Activated CD8-positive, alpha-beta T cell treated with anti-CD3 and anti-CD28 coated beads for 36 hours (primary cell): ENCODE data around the gene TMC5. TPM values are rescaled to one million over a fixed set of nuclear protein-coding genes. Genes with fewer than 3 reads are reported as not detected.

Experiments used
- ATAC-seq: fragments of 200-7000 bp; cut with Tn5 transposase; one replicate; pipeline ENCODE4 v1.10.0; 2021; ENCODE audit warnings: mild to moderate bottlenecking, moderate library complexity
- CTCF ChIA-PET: fragments of 350-600 bp; sonication (Branson Sonifier 250); formaldehyde crosslinking; loops from one replicate; lab custom pipeline; 2021; ENCODE audit warnings: antibody characterized with exemption; lab: Charles Lee
- POLR2A ChIA-PET: fragments of 350-600 bp; sonication (Branson Sonifier 250); formaldehyde crosslinking; loops from one replicate; lab custom pipeline; 2021; ENCODE audit warnings: antibody characterized with exemption; lab: Charles Lee
- DNase-seq: peaks from one replicate; pipeline ENCODE4 v3.0.0-alpha.2; 2020
- H3K27ac Mint-ChIP-seq: one replicate; pipeline ENCODE4 v1.8.0; 2021; ENCODE audit warnings: mild to moderate bottlenecking, mixed read lengths
- H3K27me3 Mint-ChIP-seq: one replicate; pipeline ENCODE4 v1.8.0; 2021; ENCODE audit warnings: mixed read lengths
- H3K36me3 Mint-ChIP-seq: one replicate; pipeline ENCODE4 v1.8.0; 2021; ENCODE audit warnings: low read depth, mixed read lengths
- H3K4me1 Mint-ChIP-seq: one replicate; pipeline ENCODE4 v1.8.0; 2021; ENCODE audit warnings: low read depth, mixed read lengths
- H3K4me3 Mint-ChIP-seq: one replicate; pipeline ENCODE4 v1.8.0; 2021; ENCODE audit warnings: mild to moderate bottlenecking, moderate library complexity, mixed read lengths
- H3K9me3 Mint-ChIP-seq: one replicate; pipeline ENCODE4 v1.8.0; 2021; ENCODE audit warnings: mixed read lengths
- CTCF ChIP-seq: fragments of 200-600 bp; IDR thresholded peaks from one replicate; pipeline ENCODE4 v1.8.0; 2022; ENCODE audit warnings: antibody characterized with exemption, mild to moderate bottlenecking
- intact Hi-C: fragments of 100-400 bp; cut with micrococcal nuclease; formaldehyde crosslinking; loops from one replicate; pipeline ENCODE4 v1.10.0; 2022
- total RNA-seq, 2 experiments: library from RNA; stranded (reverse); gene quantifications; one replicate each; pipeline ENCODE4 v1.2.3, GENCODE V29; 2021

Gene TMC5
- total RNA-seq, 2 experiments from 2014 or later: not detected

DNA sequence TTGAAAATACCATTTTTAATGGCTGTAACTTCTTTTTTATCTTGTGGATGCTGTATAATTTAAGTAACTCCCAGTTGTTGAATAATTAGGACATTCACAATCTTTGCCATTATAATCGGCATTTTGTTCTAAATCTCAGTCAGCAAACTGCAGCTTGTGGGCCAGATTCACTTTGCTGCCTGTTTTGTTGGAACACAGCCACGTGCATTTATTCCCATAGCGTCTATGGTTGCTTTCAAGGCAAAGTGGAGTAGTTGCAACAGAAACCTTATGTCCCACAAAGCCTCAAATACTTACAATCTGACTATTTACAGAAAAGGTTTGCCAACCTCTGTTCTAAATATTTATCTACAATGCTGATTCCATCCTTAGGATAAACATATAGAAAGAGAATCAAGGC lies 39.2 kb upstream of the TMC5 start:
- CTCF ChIA-PET: no interaction called here
- ATAC-seq (no peak), DNase-seq (no peak)
- H3K36me3 Mint-ChIP-seq: no peaks in the 10 kb centered on the region
- no peak overlapping the region for H3K27ac Mint-ChIP-seq
- peaks cover 10% of the 10 kb centered on the region for H3K27me3 Mint-ChIP-seq
- H3K9me3 Mint-ChIP-seq: no peaks in the 10 kb centered on the region
- H3K4me3 Mint-ChIP-seq: no peak overlapping the region
- H3K4me1 Mint-ChIP-seq: peaks cover 2% of the 10 kb centered on the region
- intact Hi-C loops: loop anchor here (5.0 kb wide), 1 partner anchor 291 kb away; no protein-coding TSS in a partner anchor
- TF ChIP-seq CTCF: no peak
- POLR2A ChIA-PET: no interaction called here

GRCh38 chr16:19379838-19380237 lies 37.8 kb upstream of the TMC5 start:
- ChIA-PET POLR2A (no interaction called here), CTCF (no interaction called here)
- H3K27me3 Mint-ChIP-seq: peaks cover 10% of the 10 kb centered on the region
- H3K4me3 Mint-ChIP-seq: no peak overlapping the region
- no peaks in the 10 kb centered on the region for H3K36me3 Mint-ChIP-seq
- H3K9me3 Mint-ChIP-seq: no peaks in the 10 kb centered on the region
- TF ChIP-seq CTCF: no peak
- DNase-seq (no peak), ATAC-seq (no peak)
- intact Hi-C loops: loop anchor here (5.0 kb wide), 1 partner anchor 293 kb away; no protein-coding TSS in a partner anchor
- H3K27ac Mint-ChIP-seq: no peak overlapping the region
- peaks cover 2% of the 10 kb centered on the region for H3K4me1 Mint-ChIP-seq

DNA sequence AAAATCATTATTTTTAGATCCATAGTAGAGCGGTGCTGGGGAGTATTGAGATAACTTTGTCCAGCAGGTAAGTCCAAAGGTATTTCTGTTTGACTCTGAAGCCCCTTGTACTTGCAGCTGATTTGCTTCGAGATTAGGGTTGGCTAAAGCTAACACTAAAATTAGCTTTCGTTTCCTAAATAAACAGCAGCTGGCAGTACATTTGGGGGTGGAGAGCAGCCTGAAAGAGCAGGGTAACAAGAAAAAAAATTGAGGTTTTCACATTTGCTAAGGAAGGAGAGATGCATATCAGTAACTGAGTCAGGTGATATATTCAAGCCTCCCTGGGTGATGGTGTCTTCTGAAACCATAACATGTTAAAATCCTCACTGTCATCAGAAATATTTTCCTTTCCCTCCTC lies 37.4 kb upstream of the TMC5 start:
- DNase-seq (no peak), ATAC-seq (no peak)
- H3K36me3 Mint-ChIP-seq: no peaks in the 10 kb centered on the region
- H3K27me3 Mint-ChIP-seq: peaks cover 10% of the 10 kb centered on the region
- H3K4me3 Mint-ChIP-seq: no peak overlapping the region
- ChIA-PET POLR2A (no interaction called here), CTCF (no interaction called here)
- intact Hi-C loops: no loop called here
- H3K9me3 Mint-ChIP-seq: no peaks in the 10 kb centered on the region
- no peak overlapping the region for H3K27ac Mint-ChIP-seq
- H3K4me1 Mint-ChIP-seq: peaks cover 2% of the 10 kb centered on the region
- TF ChIP-seq CTCF: no peak

DNA sequence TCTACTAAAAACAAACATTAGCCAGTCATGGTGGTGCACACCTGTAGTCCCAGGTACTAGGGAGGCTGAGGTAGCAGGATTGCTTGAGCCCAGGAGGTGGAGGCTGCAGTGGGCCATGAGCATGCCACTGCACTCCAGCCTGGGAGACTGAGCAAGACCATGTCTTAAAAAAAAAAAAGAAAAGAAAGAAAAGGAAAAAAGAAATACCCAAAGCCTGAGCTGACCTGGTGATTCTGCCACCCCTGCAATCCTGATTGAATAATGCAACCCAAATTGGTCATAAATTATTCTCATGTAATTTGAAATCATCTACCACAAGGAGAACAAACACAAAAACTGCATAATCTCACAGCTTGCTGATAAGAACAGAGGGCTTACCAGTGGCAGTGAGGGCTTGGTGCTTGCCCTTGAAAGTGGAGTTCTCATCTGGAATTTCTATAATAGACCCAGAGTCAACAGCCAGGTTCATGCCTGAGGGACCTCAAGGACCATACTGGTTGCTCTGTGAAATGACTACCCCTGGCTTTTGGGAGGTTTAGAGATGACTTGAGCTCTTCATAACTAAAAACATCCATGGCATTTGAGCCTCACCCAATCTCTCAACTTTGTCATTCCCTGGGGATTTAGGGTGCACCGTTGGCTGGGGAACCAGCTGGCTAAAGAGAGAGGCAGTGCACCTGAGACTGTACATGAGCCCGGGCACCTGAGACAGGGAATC lies 35.4 kb upstream of the TMC5 start:
- no peak for TF ChIP-seq CTCF
- no peak overlapping the region for H3K27ac Mint-ChIP-seq
- DNase-seq (no peak), ATAC-seq (no peak)
- H3K4me1 Mint-ChIP-seq: peaks cover 2% of the 10 kb centered on the region
- CTCF ChIA-PET: interaction anchor here (1.6 kb wide), 1 partner anchor 11 kb away, joined by 3 read pairs; no protein-coding TSS in a partner anchor
- intact Hi-C loops: no loop called here
- no peaks in the 10 kb centered on the region for H3K36me3 Mint-ChIP-seq
- H3K27me3 Mint-ChIP-seq: peaks cover 9% of the 10 kb centered on the region
- H3K4me3 Mint-ChIP-seq: no peak overlapping the region
- POLR2A ChIA-PET: no interaction called here
- H3K9me3 Mint-ChIP-seq: no peaks in the 10 kb centered on the region
